AG09319 (cell line): ENCODE results near the gene MYO5B.

Experiments
- DNase-seq: peaks from one replicate; pipeline ENCODE4 v3.0.0-alpha.2; 2010; ENCODE audit warnings: low read depth; ENCODE audit errors: extremely low read depth
- CTCF ChIP-seq: IDR thresholded peaks from 2 replicates; pipeline ENCODE4 v1.5.1; 2011; ENCODE audit warnings: low read depth, mild to moderate bottlenecking, inconsistent platforms, low read length, moderate library complexity

MYO5B gene

GRCh38 chr18:50038448-50038847 is 156.5 kb downstream of the MYO5B start:
- no peak for DNase-seq
- TF ChIP-seq CTCF = no peak

- no peak for DNase-seq
- TF ChIP-seq CTCF = no peak
Measured at GRCh38 chr18:50034029-50034428, 160.9 kb downstream of the MYO5B start.

- TF ChIP-seq CTCF = no peak
- DNase-seq = no peak
Measured at GRCh38 chr18:50033004-50033403, 161.9 kb downstream of the MYO5B start.

- DNase-seq = no peak
- no peak for TF ChIP-seq CTCF
Measured at GRCh38 chr18:50030146-50030545, 164.8 kb downstream of the MYO5B start.

GRCh38 chr18:50027996-50028395 is 167.0 kb downstream of the MYO5B start:
- DNase-seq = no peak
- no peak for TF ChIP-seq CTCF

- no peak for DNase-seq
- no peak for TF ChIP-seq CTCF
Measured at GRCh38 chr18:50024466-50024865, 170.5 kb downstream of the MYO5B start.

GRCh38 chr18:50022985-50023384 is 172.0 kb downstream of the MYO5B start:
- no peak for DNase-seq

More at GRCh38 chr18:50022985-50023384, 172.0 kb downstream of the MYO5B start:
- no peak for TF ChIP-seq CTCF
